SK-N-SH (cell line): ENCODE data around the gene CYP2W1. TPM values are rescaled to one million over a fixed set of nuclear protein-coding genes. Genes with fewer than 3 reads are reported as not detected.

Experiments used
- CTCF ChIA-PET: fragments of 300-600, 350-600 bp; formaldehyde crosslinking; extraction: SDS; loops from one replicate; lab custom pipeline; 2021; lab: Yijun Ruan, JAX
- POLR2A ChIA-PET: fragments of 350-600 bp; sonication (Branson Sonifier 250); formaldehyde crosslinking; extraction: SDS; loops from one replicate; lab custom pipeline; 2020; ENCODE audit warnings: antibody characterized with exemption, inconsistent platforms; lab: Yijun Ruan, JAX
- DNase-seq: peaks from one replicate; pipeline ENCODE4 v3.0.0; 2012
- H2AFZ ChIP-seq: fragments of 200-600 bp; sonication (generic); 2 replicates; pipeline ENCODE4 v1.8.1; 2016; ENCODE audit warnings: antibody characterized with exemption, mild to moderate bottlenecking, low read depth
- H3F3A ChIP-seq: fragments of 200-600 bp; sonication (generic); replicated peaks from 2 replicates; pipeline ENCODE3; 2016; ENCODE audit warnings: antibody characterized with exemption, mild to moderate bottlenecking; ENCODE audit not compliant: insufficient read depth
- H3K27ac ChIP-seq, 2 experiments: fragments of 200-500 bp in 1 of 2; fragments of 200-600 bp in 1 of 2; sonication (Bioruptor generic) in 1 of 2; sonication (generic), shearing (Covaris generic) in 1 of 2; 2 replicates each; pipeline versions ENCODE4 v1.5.1 to v1.6.1; 2014 to 2016; ENCODE audit warnings: low read depth in 2 of 2, inconsistent platforms in 1 of 2, low read length in 1 of 2, mild to moderate bottlenecking in 1 of 2, mixed read lengths in 1 of 2
- H3K27me3 ChIP-seq: fragments of 200-600 bp; sonication (generic), shearing (Covaris generic); 2 replicates; pipeline ENCODE4 v1.6.1; 2016; ENCODE audit warnings: mixed run types; ENCODE audit not compliant: insufficient read depth
- H3K36me3 ChIP-seq, 2 experiments: fragments of 200-500 bp in 1 of 2; fragments of 200-600 bp in 1 of 2; sonication (Bioruptor generic) in 1 of 2; sonication (generic) in 1 of 2; replicated peaks in 1 of 2; 2 replicates each; pipeline versions ENCODE3 to v1.5.1; 2014 to 2016; ENCODE audit warnings: low read length in 1 of 2, mild to moderate bottlenecking in 1 of 2; ENCODE audit not compliant: insufficient read depth in 2 of 2, control insufficient read depth in 1 of 2
- H3K4me1 ChIP-seq, 2 experiments: fragments of 200-500 bp in 1 of 2; fragments of 200-600 bp in 1 of 2; sonication (Bioruptor generic) in 1 of 2; sonication (generic), shearing (Covaris generic) in 1 of 2; 2 replicates each; pipeline versions ENCODE4 v1.5.1 to v1.6.1; 2014 to 2016; ENCODE audit warnings: low read depth in 1 of 2, low read length in 1 of 2, mixed run types in 1 of 2; ENCODE audit not compliant: insufficient read depth in 2 of 2, control insufficient read depth in 1 of 2
- H3K4me2 ChIP-seq: fragments of 200-600 bp; sonication (generic), shearing (Covaris generic); 2 replicates; pipeline ENCODE4 v1.6.1; 2017; ENCODE audit warnings: mixed run types
- H3K4me3 ChIP-seq, 2 experiments: fragments of 200-500 bp in 1 of 2; fragments of 200-600 bp in 1 of 2; sonication (Bioruptor generic) in 1 of 2; sonication (generic), shearing (Covaris generic) in 1 of 2; 2 replicates each; pipeline versions ENCODE4 v1.5.1 to v1.8.1; 2014 to 2016; ENCODE audit warnings: low read depth in 2 of 2, inconsistent platforms in 1 of 2, low read length in 1 of 2, mild to moderate bottlenecking in 1 of 2, mixed read lengths in 1 of 2, moderate library complexity in 1 of 2
- H3K79me2 ChIP-seq: fragments of 200-600 bp; sonication (generic); 2 replicates; pipeline ENCODE4 v1.8.1; 2017; ENCODE audit warnings: mild to moderate bottlenecking; ENCODE audit not compliant: insufficient read depth
- H3K9ac ChIP-seq: fragments of 200-600 bp; sonication (generic); 2 replicates; pipeline ENCODE4 v1.6.1; 2017; ENCODE audit warnings: mixed run types
- H3K9me2 ChIP-seq: fragments of 200-600 bp; sonication (generic); 2 replicates; pipeline ENCODE4 v1.6.1; 2017; ENCODE audit warnings: mixed run types
- H3K9me3 ChIP-seq: fragments of 200-600 bp; sonication (generic); 2 replicates; pipeline ENCODE4 v1.6.1; 2017; ENCODE audit warnings: mixed run types, mild to moderate bottlenecking, moderate library complexity
- H4K20me1 ChIP-seq: fragments of 200-600 bp; sonication (generic); 2 replicates; pipeline ENCODE4 v1.6.1; 2017; ENCODE audit warnings: mild to moderate bottlenecking, mixed run types; ENCODE audit not compliant: insufficient read depth
- CHD2 ChIP-seq: fragments of 150-350 bp; IDR thresholded peaks from 2 replicates; pipeline ENCODE4 v1.6.1; 2018; ENCODE audit warnings: low read length; ENCODE audit not compliant: partially characterized antibody
- ELF1 ChIP-seq: IDR thresholded peaks from 2 replicates; pipeline ENCODE4 v1.4.0; 2012
- FOSL2 ChIP-seq: IDR thresholded peaks from 2 replicates; pipeline ENCODE4 v1.4.0; 2012; ENCODE audit warnings: low read depth, mild to moderate bottlenecking, moderate library complexity, borderline replicate concordance
- GATA2 ChIP-seq: sonication (generic); formaldehyde crosslinking; IDR thresholded peaks from 2 replicates; pipeline ENCODE4 v1.5.0; 2020; ENCODE audit warnings: mild to moderate bottlenecking, missing genetic modification reagents
- IRF3 ChIP-seq: fragments of 150-350 bp; IDR thresholded peaks from 2 replicates; pipeline ENCODE4 v1.6.1; 2016; ENCODE audit warnings: mild to moderate bottlenecking, low read depth, low read length
- RAD21 ChIP-seq: IDR thresholded peaks from 2 replicates; pipeline ENCODE4 v1.6.1; 2012; ENCODE audit warnings: mild to moderate bottlenecking, low read length
- RCOR1 ChIP-seq: fragments of 150-350 bp; IDR thresholded peaks from 2 replicates; pipeline ENCODE4 v1.6.1; 2017; ENCODE audit warnings: antibody characterized with exemption, low read length
- SIN3A ChIP-seq: IDR thresholded peaks from 2 replicates; pipeline ENCODE4 v1.6.1; 2012; ENCODE audit warnings: low read depth, mild to moderate bottlenecking, low read length, moderate library complexity, borderline replicate concordance
- TAF1 ChIP-seq: IDR thresholded peaks from 2 replicates; pipeline ENCODE4 v1.6.1; 2012; ENCODE audit warnings: low read depth, mild to moderate bottlenecking, low read length, moderate library complexity, borderline replicate concordance
- WGBS: methylation state at CpG from one replicate; pipeline ENCODE4 v1.1.6; 2017; ENCODE audit warnings: low lambda C conversion rate; 5-methylcytosine and 5-hydroxymethylcytosine counted together
- polyA plus RNA-seq, 3 experiments: library from polyadenylated mRNA; depleted of rRNA; stranded (reverse); fragments of >200 nt; gene quantifications; 2 replicates each; pipeline ENCODE4 v1.2.3, GENCODE V29; 2012

The CYP2W1 gene
- polyA plus RNA-seq, 1 of the 3 experiments (the other 2 are of a cell fraction) = 0.10 TPM

GRCh38 chr7:1026721-1027161 lies 43.8 kb downstream of the CYP2W1 start:
- no peak for TF ChIP-seq IRF3
- 95% methylated on average over 20 of the region's 20 CpGs for WGBS
- H3K4me2 ChIP-seq = peak overlapping the region; percentile 99
- H2AFZ ChIP-seq = no peak overlapping the region
- H3K36me3 ChIP-seq = peaks cover 25 to 27% of the 10 kb centered on the region in 2 experiments
- peaks cover 11 to 14% of the 10 kb centered on the region in 2 experiments; a peak in 3 of 4 replicates for H3K4me1 ChIP-seq
- DNase-seq = no peak
- H3K9me3 ChIP-seq = no peaks in the 10 kb centered on the region
- no peak overlapping the region for H3K27ac ChIP-seq
- H3K4me3 ChIP-seq = peak overlapping the region; percentile 74 to 93; a peak in 3 of 4 replicates
- ChIA-PET POLR2A (interaction anchor here (1.2 kb wide), 1 partner anchor 34 kb away, joined by 3 read pairs; no protein-coding TSS in a partner anchor), CTCF (interaction anchor here (1.0 to 8.8 kb wide), 6 partner anchors 18 to 117 kb away, joined by 4 to 101 read pairs (median 7); partner anchors contain the start of genes COX19 and GPR146)
- peak overlapping the region; percentile 94; the same call in 1 of the 2 replicates for H3K9ac ChIP-seq
- peaks cover 64% of the 10 kb centered on the region for H3K79me2 ChIP-seq
- no peaks in the 10 kb centered on the region for H3K9me2 ChIP-seq
- no peaks in the 10 kb centered on the region for H3K27me3 ChIP-seq
- H4K20me1 ChIP-seq = peaks cover 60% of the 10 kb centered on the region
- H3F3A ChIP-seq = peaks cover 13% of the 10 kb centered on the region

GRCh38 chr7:1027242-1028043 lies 44.5 kb downstream of the CYP2W1 start:
- H3K4me2 ChIP-seq = peak overlapping the region; percentile 99
- H3K4me1 ChIP-seq = peaks cover 11 to 14% of the 10 kb centered on the region in 2 experiments; a peak in 3 of 4 replicates
- H3K27ac ChIP-seq = peak overlapping the region; percentile 60 to 70
- H2AFZ ChIP-seq = no peak overlapping the region
- peak overlapping the region; percentile 94 for H3K9ac ChIP-seq
- CTCF ChIA-PET = interaction anchor here (1.0 to 8.8 kb wide), 7 partner anchors 15 to 58 kb away, joined by 4 to 101 read pairs (median 6); partner anchors contain the start of genes COX19 and GPR146
- peaks cover 53% of the 10 kb centered on the region for H4K20me1 ChIP-seq
- H3K9me2 ChIP-seq = no peaks in the 10 kb centered on the region
- H3F3A ChIP-seq = peaks cover 13% of the 10 kb centered on the region
- H3K27me3 ChIP-seq = no peaks in the 10 kb centered on the region
- TF ChIP-seq CHD2 (no peak), RAD21 (no peak), TAF1 (0 out of 2 replicates have a peak, but pooled peaks have one; percentile 17), GATA2 (CRISPR knock-in tag) (no peak), FOSL2 (no peak), SIN3A (0 out of 2 replicates have a peak, but pooled peaks have one; percentile 13), ELF1 (no peak), RCOR1 (no peak)
- TF ChIP-seq, all 33 proteins: peak for 2
- POLR2A ChIA-PET = interaction anchor here (1.0 to 1.2 kb wide), 2 partner anchors 17 to 35 kb away, joined by 3 to 5 read pairs; partner anchors contain the start of gene GPR146
- 35% methylated on average over 44 of the region's 69 CpGs for WGBS
- peak; percentile 85 for DNase-seq
- Histone ChIP-seq H3K36me3 (peaks cover 22% of the 10 kb centered on the region in 2 experiments), H3K79me2 (peaks cover 57% of the 10 kb centered on the region), H3K9me3 (no peaks in the 10 kb centered on the region), H3K4me3 (peak overlapping the region; percentile 74 to 93)
